Lower leg skin (tissue), 4 donors: Measurements from ENCODE around the gene EEF2K. TPM values are rescaled to one million over a fixed set of nuclear protein-coding genes. Genes with fewer than 3 reads are reported as not detected.

ENCODE experiments used
- DNase-seq, 2 donors: peaks; one replicate each; pipeline ENCODE4 v3.0.0-alpha.2; 2019; ENCODE audit warnings: low spot score in 2 of 2
- H3K4me3 ChIP-seq: fragments of 200-600 bp; sonication (generic); 2 replicates; pipeline ENCODE4 v1.5.1; 2017; ENCODE audit warnings: mild to moderate bottlenecking, low read depth; ENCODE audit not compliant: poor library complexity, severe bottlenecking
- POLR2A ChIP-seq, 2 donors: fragments of 450-650 bp; IDR thresholded peaks; one replicate each; pipeline ENCODE4 v1.6.1; 2016 to 2017; ENCODE audit warnings: antibody characterized with exemption in 2 of 2, mild to moderate bottlenecking in 1 of 2, moderate library complexity in 1 of 2
- WGBS, 2 donors: methylation state at CpG; one replicate each; pipeline ENCODE4 v1.1.5; 2018; 5-methylcytosine and 5-hydroxymethylcytosine counted together
- intact Hi-C: fragments of 100-400 bp; cut with DNase I; formaldehyde crosslinking; loops from one replicate; pipeline ENCODE4 v1.15.0; 2023; ENCODE audit warnings: low total_unique reads
- total RNA-seq, 4 donors: library from RNA; depleted of rRNA; stranded (reverse); fragments of >200 nt; gene quantifications; one replicate each; pipeline ENCODE4 v1.1.0, GENCODE V29; 2016
- TF ChIP-seq, protein P1 (sequence below), 3 donors: fragments of 450-650 bp; IDR thresholded peaks; one replicate each; pipeline ENCODE4 v1.5.1; 2016; ENCODE audit warnings: antibody characterized with exemption in 3 of 3, mild to moderate bottlenecking in 3 of 3, moderate library complexity in 2 of 3

The EEF2K gene
- total RNA-seq, 4 donors from 2014 or later = 47.8 to 112 (median 73.2) TPM

DNA sequence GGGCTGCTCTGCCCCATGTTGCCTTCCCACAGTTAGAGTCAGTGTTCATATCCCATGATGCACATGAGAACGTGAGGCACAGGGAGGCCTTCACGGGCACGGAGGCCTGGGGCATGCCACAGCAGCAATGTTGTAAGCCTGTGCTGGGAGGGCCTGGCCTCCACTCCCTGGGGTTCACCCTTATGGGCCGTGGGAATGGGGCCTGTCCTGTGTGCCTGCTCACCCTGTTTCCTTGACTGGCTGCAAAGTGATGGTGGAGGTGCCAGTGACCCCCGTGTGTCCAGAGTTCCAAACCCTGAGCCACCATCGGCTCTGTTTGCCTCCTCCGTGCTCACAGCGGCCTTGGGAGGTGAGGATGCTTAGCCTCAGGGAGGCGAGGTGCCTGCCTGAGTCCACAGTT is 100.7 kb downstream of the EEF2K start:
- intact Hi-C loops = no loop called here
- TF ChIP-seq, protein P1, sequence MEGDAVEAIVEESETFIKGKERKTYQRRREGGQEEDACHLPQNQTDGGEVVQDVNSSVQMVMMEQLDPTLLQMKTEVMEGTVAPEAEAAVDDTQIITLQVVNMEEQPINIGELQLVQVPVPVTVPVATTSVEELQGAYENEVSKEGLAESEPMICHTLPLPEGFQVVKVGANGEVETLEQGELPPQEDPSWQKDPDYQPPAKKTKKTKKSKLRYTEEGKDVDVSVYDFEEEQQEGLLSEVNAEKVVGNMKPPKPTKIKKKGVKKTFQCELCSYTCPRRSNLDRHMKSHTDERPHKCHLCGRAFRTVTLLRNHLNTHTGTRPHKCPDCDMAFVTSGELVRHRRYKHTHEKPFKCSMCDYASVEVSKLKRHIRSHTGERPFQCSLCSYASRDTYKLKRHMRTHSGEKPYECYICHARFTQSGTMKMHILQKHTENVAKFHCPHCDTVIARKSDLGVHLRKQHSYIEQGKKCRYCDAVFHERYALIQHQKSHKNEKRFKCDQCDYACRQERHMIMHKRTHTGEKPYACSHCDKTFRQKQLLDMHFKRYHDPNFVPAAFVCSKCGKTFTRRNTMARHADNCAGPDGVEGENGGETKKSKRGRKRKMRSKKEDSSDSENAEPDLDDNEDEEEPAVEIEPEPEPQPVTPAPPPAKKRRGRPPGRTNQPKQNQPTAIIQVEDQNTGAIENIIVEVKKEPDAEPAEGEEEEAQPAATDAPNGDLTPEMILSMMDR (IDR thresholded peaks at IDR 0.05) = no peak
- TF ChIP-seq POLR2A (IDR thresholded peaks at IDR 0.05) = no peak
- 77 to 88% methylated on average over 4 to 9 of the region's 9 CpGs for WGBS, 2 donors

DNA sequence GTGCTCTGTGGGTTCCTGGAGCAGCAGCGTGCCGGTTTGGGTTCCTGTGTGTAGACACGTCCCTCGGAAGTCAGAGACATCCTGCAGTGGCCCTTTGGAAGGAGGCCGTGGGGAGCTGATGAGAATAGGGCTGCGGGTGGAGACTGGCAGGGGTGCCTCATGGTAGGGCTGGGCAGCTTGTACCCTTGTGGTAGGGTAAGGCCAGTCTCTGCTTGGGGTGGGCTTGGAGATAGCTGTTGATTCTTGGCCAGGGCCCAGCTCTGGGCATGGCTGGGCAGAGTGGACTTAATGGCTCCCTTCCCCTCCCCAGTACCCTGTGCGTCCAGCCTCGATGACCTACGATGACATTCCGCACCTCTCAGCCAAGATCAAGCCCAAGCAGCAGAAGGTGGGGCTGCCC is 101.8 kb downstream of the EEF2K start:
- TF ChIP-seq, protein P1 (IDR thresholded peaks at IDR 0.05) = no peak
- TF ChIP-seq POLR2A (IDR thresholded peaks at IDR 0.05) = no peak
- DNase-seq = no peak
- WGBS, 2 donors = 89 to 94% methylated on average over 10 of the region's 10 CpGs
- intact Hi-C loops = no loop called here
- H3K4me3 ChIP-seq = no peak overlapping the region

More for the DNA sequence above, 100.7 kb downstream of the EEF2K start:
- no peak for DNase-seq
- no peak overlapping the region for H3K4me3 ChIP-seq

DNA sequence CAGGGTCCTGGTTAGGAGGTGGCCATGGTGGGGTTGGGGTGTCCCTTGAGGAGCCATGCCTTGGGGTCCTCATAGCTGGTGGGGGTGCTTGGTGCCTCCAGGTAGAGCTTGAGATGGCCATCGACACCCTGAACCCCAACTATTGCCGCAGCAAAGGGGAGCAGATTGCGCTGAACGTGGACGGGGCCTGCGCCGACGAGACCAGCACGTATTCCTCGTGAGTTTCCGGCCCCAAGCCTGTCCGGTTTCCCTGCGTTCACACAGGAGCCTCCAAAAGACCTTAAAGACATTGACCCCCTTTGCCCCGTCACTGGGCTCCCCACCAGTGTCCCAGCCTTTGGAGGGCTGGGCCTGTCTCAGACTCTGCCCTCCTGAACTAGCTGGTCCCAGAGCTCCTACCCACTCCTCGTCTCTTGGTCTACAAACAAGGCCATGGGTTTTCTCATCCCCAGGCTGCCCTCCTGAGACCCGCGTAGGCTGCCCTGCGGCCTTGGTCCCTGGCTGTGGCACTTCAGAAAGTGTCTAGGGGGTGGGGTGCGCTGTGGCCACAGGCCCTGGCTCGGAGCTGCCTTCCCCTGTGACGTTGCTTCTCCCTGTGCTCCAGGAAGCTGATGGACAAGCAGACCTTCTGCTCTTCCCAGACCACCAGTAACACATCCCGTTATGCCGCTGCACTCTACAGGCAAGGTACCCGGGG is 102.9 kb downstream of the EEF2K start:
- no peak for DNase-seq
- intact Hi-C loops = no loop called here
- TF ChIP-seq, protein P1 (IDR thresholded peaks at IDR 0.05) = no peak
- TF ChIP-seq POLR2A (IDR thresholded peaks at IDR 0.05) = no peak
- no peak overlapping the region for H3K4me3 ChIP-seq
- WGBS, 2 donors = 95 to 96% methylated on average over 18 to 24 of the region's 24 CpGs

DNA sequence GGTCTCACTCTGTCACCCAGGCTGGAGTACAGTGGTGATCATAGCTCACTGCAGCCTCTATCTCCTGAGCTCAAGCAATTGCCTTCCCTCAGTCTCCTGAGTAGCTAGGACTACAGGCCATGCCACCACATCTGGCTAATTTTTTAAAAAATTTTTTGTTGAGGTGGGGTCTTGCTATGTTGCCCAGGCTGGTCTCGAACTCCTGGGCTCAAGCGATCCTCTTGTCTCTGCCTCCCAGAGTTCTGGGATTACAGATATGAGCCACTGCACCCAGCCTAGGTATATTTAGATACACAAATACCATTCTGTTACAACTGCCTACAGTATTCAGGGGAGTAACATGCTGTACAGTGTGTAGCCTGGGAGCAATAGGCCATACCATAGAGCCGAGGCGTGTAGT is 105.4 kb downstream of the EEF2K start:
- WGBS, 2 donors = 91 to 96% methylated on average over 4 of the region's 4 CpGs
- no peak for DNase-seq
- no peak for TF ChIP-seq POLR2A (IDR thresholded peaks at IDR 0.05)
- TF ChIP-seq, protein P1 (IDR thresholded peaks at IDR 0.05) = no peak
- no peak overlapping the region for H3K4me3 ChIP-seq
- intact Hi-C loops = no loop called here

DNA sequence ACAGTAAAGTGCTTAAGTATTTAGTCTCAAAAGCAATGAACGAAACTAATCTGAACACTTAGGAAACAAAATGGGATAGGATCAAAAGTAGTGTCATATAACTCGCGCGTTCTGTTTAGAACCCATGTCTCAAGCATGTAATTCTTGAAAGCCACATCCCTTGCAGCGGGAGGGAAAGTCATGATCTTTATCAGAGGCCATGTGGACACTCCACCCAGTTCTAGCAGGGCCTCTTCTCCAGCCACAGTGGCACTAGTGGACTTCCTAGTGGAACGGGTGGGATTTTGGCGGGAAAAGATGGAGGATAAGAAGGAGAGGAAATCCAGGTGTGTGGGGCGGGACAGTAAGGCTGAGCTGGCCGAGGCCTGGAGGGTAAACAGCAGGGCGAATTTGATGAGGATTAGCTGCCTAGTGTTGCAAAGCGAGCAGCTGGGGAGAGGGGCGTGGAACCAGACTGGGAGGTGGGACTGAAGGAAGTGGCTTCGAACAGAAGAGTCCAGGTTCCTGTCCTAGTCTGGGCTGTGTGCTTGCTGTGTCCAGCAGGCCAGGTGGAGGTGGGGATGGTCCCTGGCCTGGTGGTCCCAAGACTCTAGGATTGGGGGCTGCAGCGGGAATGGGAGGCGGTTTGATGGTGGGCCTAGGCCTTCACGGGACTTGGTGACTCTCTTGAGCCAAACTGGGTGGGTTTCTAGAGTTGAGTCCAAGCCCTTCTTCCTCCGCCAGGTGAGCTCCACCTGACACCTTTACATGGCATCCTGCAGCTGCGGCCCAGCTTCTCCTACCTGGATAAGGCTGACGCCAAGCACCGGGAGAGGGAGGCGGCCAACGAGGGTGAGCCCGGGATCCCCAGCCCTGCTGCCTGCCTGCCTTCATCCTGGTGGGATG is 107.1 kb downstream of the EEF2K start:
- no peak for TF ChIP-seq POLR2A (IDR thresholded peaks at IDR 0.05)
- TF ChIP-seq, protein P1 (IDR thresholded peaks at IDR 0.05) = no peak
- peak in 1 of 2 donors; percentile 82 for DNase-seq
- H3K4me3 ChIP-seq = no peak overlapping the region
- 76 to 81% methylated on average over 21 to 22 of the region's 23 CpGs for WGBS, 2 donors
- intact Hi-C loops = no loop called here
